Stimulated activated CD4-positive, alpha-beta T cell treated with anti-CD3 and anti-CD28 coated beads, Interleukin-1b, Interleukin-23, amount 100 ng/mL, for 4 hours (primary cell): ENCODE data around the gene C3orf18.

Experiments
- DNase-seq, 2 donors: peaks; one replicate each; pipeline ENCODE4 v3.0.0-alpha.2; 2020; ENCODE audit warnings: low read depth in 2 of 2

Gene C3orf18

DNA sequence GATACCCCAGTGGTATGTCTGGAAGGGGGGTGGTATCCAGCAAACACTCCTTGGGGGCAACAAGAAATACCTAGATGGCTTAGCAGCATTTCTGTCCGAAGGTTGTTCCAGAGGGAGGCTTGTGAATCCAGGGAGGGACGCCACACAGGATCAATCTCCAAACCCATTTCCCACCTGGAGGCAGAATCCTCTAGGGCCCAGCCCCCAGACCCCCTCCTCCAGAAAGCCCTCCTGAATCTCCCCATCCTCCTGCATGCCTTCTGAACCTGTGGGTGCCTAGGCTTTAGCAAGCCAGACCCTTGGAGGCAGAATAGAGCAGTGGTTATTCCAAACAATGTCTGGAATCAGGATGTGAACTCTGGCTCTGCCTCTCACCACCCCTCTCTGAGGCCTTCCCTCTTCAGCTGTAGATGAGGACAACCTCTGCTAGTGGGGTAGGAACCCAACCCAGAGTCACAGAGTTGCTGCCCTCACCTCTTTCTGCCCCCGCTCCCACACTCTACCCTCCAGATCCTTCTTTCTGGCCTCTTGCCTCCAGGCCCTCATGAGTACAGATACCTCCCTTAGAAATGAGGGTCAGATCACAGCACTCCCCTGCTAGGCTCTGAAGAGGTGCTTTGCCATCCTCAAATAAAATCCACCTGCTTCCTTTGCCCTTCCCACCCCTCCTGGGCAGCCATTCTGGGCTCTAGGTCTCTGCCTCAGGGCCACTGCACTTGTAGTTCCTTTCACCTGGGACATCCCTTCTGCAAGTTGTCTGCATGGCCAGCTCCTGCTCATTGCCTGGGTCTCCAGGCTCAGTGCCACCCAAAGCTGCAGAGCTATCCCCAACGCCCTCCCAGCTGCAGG, 35.9 kb upstream of the C3orf18 start:
- no peak for DNase-seq

- no peak for DNase-seq
Measured at GRCh38 chr3:50602595-50603191, 35.1 kb upstream of the C3orf18 start.

DNA sequence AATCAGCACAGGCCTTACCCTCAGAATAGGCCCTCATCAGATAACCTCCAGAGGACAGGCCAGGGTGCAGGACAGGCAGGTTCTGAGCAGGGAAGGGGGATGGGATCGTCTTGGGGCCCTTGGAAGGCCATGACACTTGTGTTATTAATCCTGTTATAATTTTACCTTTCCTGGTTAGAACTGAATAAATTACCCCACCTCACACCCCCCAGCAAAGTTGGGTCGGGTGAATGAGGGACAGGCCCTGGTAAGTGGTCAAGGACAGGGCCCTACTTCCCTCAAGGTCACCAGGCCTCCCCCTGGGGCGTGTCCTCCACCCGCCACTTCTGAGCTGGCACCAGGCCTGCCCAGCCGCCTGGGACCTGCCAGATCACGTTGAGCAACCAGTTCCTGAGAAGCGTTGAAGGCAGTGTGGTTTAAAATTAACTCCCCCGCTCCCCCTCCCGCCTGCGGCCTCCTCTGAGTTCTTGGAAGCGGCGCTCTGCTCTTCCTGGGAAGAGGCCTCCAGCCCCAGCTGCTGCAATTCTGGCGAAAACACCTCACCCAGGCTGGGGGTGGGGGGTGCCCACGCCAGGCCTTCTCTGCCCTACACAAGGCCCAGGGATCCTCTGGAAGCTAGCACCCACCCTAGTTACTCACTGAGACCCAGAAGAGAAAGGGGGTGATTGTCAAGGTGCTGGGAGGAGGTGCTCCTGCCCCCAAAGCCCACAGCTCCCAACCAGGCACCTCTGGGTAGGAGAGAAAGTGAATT, 33.5 kb upstream of the C3orf18 start:
- DNase-seq: peak; percentile 84 to 93

DNA sequence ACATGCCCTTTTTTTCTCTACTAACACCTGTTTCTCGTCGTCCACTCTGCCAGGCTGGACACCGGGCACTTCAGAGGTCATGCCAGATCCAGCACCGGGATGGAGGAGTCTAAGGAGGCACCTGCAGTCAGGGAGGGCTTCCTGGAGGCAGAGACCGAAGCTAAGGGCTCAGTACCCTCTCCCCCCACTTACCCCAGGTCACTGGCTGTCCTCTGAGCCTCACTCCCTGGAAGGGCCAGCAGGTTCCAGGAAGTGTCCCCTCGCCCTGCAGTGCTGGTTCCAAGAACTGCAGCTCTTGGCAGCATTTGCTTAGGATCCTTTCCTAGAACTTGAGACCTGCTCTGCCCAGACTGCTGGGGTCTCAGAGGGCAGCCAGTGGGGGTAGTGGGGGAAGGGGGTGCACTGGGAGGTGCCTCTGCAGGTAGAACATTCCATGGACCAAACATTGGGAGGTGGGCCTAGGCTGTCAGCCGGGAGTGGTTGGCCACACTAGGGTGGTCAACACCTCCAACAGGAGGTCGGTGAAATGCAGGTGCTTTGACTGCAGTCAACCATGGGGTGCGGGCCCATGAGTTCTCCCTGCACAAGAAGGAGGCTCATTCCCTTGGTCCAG, 32.7 kb upstream of the C3orf18 start:
- no peak for DNase-seq

GRCh38 chr3:50599716-50600118, 32.2 kb upstream of the C3orf18 start:
- DNase-seq: no peak

GRCh38 chr3:50599115-50599715, 31.7 kb upstream of the C3orf18 start:
- DNase-seq: no peak

DNA sequence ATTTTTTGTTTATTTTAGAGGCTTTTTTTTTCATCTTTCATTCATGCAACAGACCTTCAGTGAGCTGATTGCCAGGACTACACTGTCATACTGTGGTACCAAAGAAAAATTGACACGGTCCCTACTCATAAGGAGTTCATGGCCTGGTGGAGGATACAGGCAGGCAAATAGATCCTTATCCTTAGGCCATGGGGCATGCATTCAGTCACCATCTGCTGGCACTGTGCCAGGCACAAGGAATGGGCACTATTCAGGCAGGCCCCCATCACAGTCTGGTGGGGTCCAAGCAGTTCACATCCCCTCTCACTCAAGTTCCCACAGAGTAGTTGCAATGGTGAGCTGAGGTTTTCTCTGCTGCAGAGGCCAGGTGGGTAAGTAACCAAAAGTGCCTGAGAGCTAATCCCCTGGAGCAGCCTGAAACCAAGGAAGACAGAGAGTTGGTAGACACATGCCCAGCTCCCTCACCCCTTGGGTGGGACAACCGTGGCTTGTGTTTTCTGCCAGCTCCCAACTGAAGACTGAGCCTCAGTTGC, 26.8 kb upstream of the C3orf18 start:
- DNase-seq: no peak

- no peak for DNase-seq
Measured at GRCh38 chr3:50592568-50592967, 25.0 kb upstream of the C3orf18 start.

DNA sequence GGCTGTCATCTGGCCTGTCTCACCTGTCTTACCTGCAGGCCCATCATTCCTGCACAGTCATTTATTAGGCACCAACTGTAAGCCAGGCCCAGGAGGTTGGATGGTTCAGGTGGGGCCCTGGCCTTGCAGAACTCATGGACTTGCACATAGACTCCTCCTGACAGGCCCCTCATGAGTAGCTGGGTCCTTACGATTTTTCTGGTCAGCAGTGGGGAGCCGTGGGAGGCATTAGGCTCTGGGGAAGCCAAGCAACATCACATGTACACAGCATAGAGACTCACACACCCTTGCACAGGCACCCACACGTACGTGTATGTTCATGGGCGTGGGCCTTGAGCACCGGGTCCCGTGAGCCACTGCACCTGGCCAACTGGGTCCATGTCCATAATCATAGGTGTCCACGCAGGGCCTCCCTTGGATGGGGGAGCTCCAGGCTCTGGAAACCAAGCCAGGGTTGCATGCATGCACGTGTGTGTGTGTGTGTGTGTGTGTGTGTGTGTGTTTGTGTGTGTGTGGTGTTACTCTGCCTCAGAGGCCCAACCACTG, 23.7 kb upstream of the C3orf18 start:
- DNase-seq: no peak

- DNase-seq: no peak
Measured at GRCh38 chr3:50588759-50589433, 21.3 kb upstream of the C3orf18 start.

- peak in 1 of 2 donors; percentile 74 for DNase-seq
Measured at GRCh38 chr3:50587806-50588758, 20.5 kb upstream of the C3orf18 start.

DNA sequence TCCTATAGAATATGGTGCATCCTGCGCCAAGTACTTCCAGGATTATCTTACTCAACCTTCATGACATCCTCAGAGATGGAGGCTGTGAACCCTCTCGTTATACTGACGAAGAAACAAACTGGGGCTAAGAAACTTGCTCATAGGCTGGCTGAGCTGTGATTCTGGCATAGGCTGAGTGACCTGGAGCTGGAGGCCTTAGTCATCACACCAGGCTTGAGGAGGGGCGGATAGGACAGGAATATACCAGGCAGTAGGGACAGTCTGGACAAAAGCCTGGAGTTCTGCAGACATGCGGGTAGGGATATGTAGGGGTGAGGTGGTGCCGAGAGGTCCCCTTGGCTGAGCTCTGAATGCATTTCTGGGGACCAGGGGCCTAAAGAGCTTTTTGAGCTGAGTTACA, 19.8 kb upstream of the C3orf18 start:
- no peak for DNase-seq

DNA sequence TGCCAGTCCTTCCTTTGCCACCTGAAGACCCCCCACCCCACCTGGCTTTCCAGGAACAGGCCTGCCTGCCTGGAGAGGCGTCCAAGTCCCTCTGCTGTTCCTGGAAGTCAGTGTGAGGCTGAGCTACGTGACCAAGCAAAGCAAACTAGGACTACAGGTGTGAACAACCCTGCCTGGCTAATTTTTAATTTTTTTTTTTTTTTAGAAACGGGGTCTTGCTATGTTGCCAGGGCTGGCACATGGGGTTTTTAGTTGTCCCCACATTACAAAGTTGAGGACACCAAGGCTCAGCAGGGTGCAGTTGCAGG, 19.2 kb upstream of the C3orf18 start:
- DNase-seq: no peak

GRCh38 chr3:50585919-50586762, 18.6 kb upstream of the C3orf18 start:
- no peak for DNase-seq

DNA sequence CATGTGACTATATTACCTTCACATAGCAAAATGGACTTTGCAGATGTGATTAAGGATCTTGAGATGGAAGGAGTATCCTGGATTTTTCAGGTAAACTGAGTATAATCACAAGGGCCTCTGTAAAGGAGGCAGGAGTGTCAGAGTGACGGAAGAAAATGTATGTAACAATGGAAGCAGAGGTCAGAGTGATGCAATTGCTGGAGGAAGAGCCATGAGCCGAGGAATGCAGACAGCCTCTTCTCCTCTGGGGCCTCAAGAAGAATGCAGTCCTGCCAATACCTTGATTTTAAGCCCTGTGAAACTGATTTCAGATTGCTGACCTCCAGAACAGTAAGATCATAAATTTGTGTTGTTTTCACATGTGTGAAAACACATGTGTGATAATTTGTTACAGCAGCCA, 16.8 kb upstream of the C3orf18 start:
- no peak for DNase-seq

DNA sequence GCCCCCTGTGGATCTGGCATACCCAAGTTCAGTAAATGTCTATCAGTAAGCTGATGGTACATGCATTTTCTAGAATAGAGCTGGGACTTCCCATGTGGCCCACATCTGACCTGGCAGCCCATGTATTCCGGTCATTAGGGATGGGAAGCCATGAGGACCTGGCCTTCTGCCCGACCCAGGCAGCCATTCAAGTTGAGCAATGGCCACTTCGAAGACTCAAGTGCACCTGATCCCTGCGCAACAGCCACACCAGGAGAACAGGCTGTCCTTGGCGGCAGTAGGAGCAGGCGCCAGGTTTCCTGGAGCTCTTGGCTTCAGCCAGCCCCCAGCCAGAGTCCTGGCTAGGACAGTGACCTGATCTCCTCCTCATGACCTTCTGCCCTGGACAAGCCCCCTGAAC, 16.4 kb upstream of the C3orf18 start:
- DNase-seq: no peak

DNA sequence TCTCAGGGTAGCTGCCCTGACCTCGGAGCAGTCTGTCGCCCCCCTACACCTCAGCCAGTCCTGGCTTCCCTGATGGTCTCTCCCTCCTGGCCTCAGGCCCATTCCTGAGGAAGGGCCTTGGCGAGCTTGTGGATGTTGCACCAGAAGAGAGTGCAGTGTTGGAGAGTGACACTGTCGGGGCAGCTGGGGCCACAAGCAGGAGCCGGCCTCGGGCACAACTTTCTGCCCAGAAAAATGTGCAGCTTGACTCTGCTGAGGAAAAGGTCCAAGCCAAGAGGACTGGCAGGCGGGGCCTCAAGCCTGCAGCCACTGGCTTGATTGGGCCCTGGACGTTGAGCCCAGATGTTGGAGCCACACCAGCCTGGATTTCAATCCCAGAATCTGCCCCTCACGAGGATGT, 14.5 kb upstream of the C3orf18 start:
- no peak for DNase-seq

DNA sequence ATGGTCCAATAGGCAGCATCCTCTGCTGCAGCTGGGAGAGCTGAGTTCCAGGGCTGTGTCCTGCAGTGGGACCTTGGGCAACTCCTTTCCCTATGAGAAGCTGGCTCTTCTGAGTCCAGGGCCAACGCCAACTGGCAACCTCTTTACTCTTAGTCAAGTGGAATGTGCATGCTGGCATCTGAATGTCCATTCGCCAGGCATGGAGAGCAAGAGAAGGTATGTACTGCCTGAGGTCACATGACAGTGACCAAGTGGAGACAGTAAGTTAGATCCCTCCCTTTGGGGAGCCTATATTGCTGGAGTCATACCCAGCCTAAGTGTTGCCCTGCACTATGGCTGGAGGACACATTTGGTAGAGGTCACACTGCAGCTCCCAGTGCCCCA, 13.9 kb upstream of the C3orf18 start:
- DNase-seq: no peak
